CD4-positive, alpha-beta T cell treated with Interleukin-12 subunit alpha and Interleukin-12 subunit beta, for 1 hour (primary cell): ENCODE results near the gene ACTRT2.

Experiments used
- DNase-seq: peaks from one replicate; pipeline ENCODE4 v3.0.0-alpha.2; 2020

Gene ACTRT2

GRCh38 chr1:3019007-3019515 is 2.2 kb upstream of the ACTRT2 start:
- DNase-seq = no peak

- DNase-seq = no peak
Observed at GRCh38 chr1:3019516-3020051, 1.7 kb upstream of the ACTRT2 start.

- no peak for DNase-seq
Observed at GRCh38 chr1:3020263-3020909, 881 bp upstream of the ACTRT2 start.

GRCh38 chr1:3021801-3022401 is 634 bp downstream of the ACTRT2 start:
- no peak for DNase-seq

- DNase-seq = no peak
Observed at GRCh38 chr1:3022511-3022973, 1.3 kb downstream of the ACTRT2 start.

GRCh38 chr1:3022976-3023375 is 1.7 kb downstream of the ACTRT2 start:
- no peak for DNase-seq

- DNase-seq = no peak
Observed at GRCh38 chr1:3024019-3024418, 2.8 kb downstream of the ACTRT2 start.

GRCh38 chr1:3024588-3024987 is 3.3 kb downstream of the ACTRT2 start:
- DNase-seq = no peak

GRCh38 chr1:3026124-3026523 is 4.9 kb downstream of the ACTRT2 start:
- no peak for DNase-seq

- DNase-seq = no peak
Observed at GRCh38 chr1:3026581-3027391, 5.5 kb downstream of the ACTRT2 start.

GRCh38 chr1:3027611-3028371 is 6.5 kb downstream of the ACTRT2 start:
- no peak for DNase-seq

- no peak for DNase-seq
Observed at GRCh38 chr1:3028531-3029282, 7.4 kb downstream of the ACTRT2 start.

- no peak for DNase-seq
Observed at GRCh38 chr1:3029481-3029961, 8.3 kb downstream of the ACTRT2 start.

GRCh38 chr1:3029991-3030662 is 8.9 kb downstream of the ACTRT2 start:
- DNase-seq = no peak

GRCh38 chr1:3030663-3031381 is 9.6 kb downstream of the ACTRT2 start:
- DNase-seq = no peak

- DNase-seq = no peak
Observed at GRCh38 chr1:3031401-3032221, 10.3 kb downstream of the ACTRT2 start.

- DNase-seq = no peak
Observed at GRCh38 chr1:3032371-3033039, 11.2 kb downstream of the ACTRT2 start.

- DNase-seq = peak; percentile 62
Observed at GRCh38 chr1:3033040-3033789, 11.9 kb downstream of the ACTRT2 start.
